ENCODE measurements around the gene MAP2K2.

DNA sequence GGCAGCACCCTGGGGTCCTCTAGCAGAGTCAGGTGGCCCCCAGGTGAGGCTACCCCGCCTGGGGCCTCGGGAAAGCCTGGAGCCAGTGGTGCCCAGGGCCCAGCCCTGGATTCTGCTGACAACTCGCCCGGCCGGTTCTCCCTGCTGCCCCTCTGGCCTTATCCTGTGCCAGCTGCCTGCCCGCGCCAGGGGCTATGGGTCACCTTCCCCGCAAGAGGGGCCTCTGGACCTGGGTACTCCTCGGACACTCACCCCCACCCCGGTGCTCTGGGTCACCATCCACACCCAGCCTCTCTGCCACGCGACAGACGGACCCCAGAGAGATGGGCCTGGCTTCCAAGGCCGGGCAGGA lies 81.2 kb downstream of the MAP2K2 start:
- TF ChIP-seq, protein P1, sequence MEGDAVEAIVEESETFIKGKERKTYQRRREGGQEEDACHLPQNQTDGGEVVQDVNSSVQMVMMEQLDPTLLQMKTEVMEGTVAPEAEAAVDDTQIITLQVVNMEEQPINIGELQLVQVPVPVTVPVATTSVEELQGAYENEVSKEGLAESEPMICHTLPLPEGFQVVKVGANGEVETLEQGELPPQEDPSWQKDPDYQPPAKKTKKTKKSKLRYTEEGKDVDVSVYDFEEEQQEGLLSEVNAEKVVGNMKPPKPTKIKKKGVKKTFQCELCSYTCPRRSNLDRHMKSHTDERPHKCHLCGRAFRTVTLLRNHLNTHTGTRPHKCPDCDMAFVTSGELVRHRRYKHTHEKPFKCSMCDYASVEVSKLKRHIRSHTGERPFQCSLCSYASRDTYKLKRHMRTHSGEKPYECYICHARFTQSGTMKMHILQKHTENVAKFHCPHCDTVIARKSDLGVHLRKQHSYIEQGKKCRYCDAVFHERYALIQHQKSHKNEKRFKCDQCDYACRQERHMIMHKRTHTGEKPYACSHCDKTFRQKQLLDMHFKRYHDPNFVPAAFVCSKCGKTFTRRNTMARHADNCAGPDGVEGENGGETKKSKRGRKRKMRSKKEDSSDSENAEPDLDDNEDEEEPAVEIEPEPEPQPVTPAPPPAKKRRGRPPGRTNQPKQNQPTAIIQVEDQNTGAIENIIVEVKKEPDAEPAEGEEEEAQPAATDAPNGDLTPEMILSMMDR (conservative IDR thresholded peaks at IDR 0.05; ENCODE audit: low read length) = no peak
- TF ChIP-seq EZH2phosphoT487 (IDR thresholded peaks at IDR 0.05; ENCODE audit: borderline replicate concordance) = no peak

Measured in Loucy (cell line).